GM18498 (cell line): ENCODE results near the gene LRRN4CL.
"Not testable (repeated sequence)": the region's sequence is repeated elsewhere in the genome, so short reads cannot be mapped to it uniquely, and the experiment has no call there.

Experiments used
- ATAC-seq: cut with Tn5 transposase; IDR thresholded peaks from one replicate; pipeline ENCODE4 v1.9.1; 2021; ENCODE audit warnings: mild to moderate bottlenecking, moderate library complexity; ENCODE audit not compliant: unreplicated experiment

LRRN4CL gene

GRCh38 chr11:62710001-62710345 lies 20.6 kb upstream of the LRRN4CL start:
- peak; percentile 10 for ATAC-seq

- peak; percentile 70 for ATAC-seq
Observed at GRCh38 chr11:62709247-62710000, 20.1 kb upstream of the LRRN4CL start.

- no peak for ATAC-seq
Observed at GRCh38 chr11:62708793-62709192, 19.5 kb upstream of the LRRN4CL start.

- no peak for ATAC-seq
Observed at GRCh38 chr11:62708392-62708791, 19.1 kb upstream of the LRRN4CL start.

- no peak for ATAC-seq
Observed at GRCh38 chr11:62707277-62707861, 18.0 kb upstream of the LRRN4CL start, which contains the start of the genes BSCL2 and GNG3. Gene BSCL2, minus strand, starts transcription at chr11:62707424. Its CDS starts 229 bp downstream, at chr11:62707195. Gene GNG3, plus strand, starts transcription at chr11:62707676. Its CDS starts 620 bp downstream, at chr11:62708296.

- ATAC-seq = no peak
Observed at GRCh38 chr11:62706850-62707247, 17.5 kb upstream of the LRRN4CL start.

- peak; percentile 65 for ATAC-seq
Observed at GRCh38 chr11:62705880-62706849, 16.8 kb upstream of the LRRN4CL start.

GRCh38 chr11:62705413-62705812 lies 16.1 kb upstream of the LRRN4CL start:
- ATAC-seq = no peak

GRCh38 chr11:62703921-62704320 lies 14.6 kb upstream of the LRRN4CL start:
- not testable (repeated sequence) for ATAC-seq

GRCh38 chr11:62702246-62702645 lies 12.9 kb upstream of the LRRN4CL start:
- ATAC-seq = no peak

GRCh38 chr11:62694455-62695167 lies 5.3 kb upstream of the LRRN4CL start:
- ATAC-seq = no peak

- not testable (repeated sequence) for ATAC-seq
Observed at GRCh38 chr11:62693624-62694023, 4.3 kb upstream of the LRRN4CL start.

GRCh38 chr11:62688491-62688890 lies 839 bp downstream of the LRRN4CL start:
- ATAC-seq = no peak

- no peak for ATAC-seq
Observed at GRCh38 chr11:62687508-62688396, 1.6 kb downstream of the LRRN4CL start.

GRCh38 chr11:62682518-62682917 lies 6.8 kb downstream of the LRRN4CL start:
- ATAC-seq = no peak

GRCh38 chr11:62680825-62681240 lies 8.5 kb downstream of the LRRN4CL start:
- ATAC-seq = peak; percentile 64

GRCh38 chr11:62678770-62679696 lies 10.3 kb downstream of the LRRN4CL start, which contains the start of gene UBXN1:
Gene UBXN1, minus strand, starts transcription at chr11:62679073. Its CDS starts 150 bp downstream, at chr11:62678923.
- ATAC-seq = peak; percentile 73

GRCh38 chr11:62678433-62678769 lies 10.9 kb downstream of the LRRN4CL start:
- no peak for ATAC-seq

GRCh38 chr11:62677714-62678113 lies 11.6 kb downstream of the LRRN4CL start:
- no peak for ATAC-seq
